Measurements from ENCODE around the gene IGSF3.

DNA sequence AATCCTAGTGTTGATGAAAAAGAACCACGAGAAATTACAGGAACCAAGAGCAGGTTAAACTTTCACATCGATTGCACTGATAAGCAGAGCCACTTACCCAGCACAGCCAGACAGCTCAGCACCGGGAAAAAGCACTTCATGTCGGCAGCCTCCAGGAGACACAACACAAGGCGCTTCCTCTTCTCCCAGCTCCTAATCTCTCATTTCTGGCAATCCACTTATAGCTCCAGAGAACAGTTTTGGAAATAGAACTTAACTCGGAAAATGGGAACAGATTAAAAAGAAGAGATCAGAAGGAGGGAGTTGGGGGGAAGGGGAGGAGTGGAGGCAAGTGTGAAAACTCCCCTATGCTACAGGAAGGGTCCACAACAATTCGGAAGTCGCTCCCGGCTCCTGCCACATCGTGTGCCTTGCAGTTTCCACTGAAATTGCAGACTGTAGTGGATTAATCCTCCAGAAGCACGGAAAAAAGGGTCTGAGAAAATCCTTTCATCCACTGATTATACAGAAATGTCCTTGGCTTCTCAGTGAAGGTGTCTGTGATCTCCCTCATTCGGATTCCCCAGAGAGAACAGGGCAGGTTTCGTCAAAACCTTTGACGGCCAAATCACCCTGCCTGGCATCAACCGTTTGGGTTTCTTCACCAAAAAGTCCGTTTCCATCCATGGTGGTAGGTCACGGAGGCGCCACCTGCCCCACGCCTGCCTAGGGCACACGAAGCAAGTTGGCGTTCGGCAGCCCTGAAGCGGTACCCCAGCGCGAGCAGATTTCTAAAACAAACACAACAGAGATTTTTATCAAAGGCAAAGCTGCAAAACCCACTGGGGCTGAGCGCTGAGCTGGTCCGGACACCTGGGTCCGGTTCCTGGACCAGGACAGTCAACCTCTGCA is 1.1 kb downstream of the IGSF3 start:
- TF ChIP-seq, protein P1, sequence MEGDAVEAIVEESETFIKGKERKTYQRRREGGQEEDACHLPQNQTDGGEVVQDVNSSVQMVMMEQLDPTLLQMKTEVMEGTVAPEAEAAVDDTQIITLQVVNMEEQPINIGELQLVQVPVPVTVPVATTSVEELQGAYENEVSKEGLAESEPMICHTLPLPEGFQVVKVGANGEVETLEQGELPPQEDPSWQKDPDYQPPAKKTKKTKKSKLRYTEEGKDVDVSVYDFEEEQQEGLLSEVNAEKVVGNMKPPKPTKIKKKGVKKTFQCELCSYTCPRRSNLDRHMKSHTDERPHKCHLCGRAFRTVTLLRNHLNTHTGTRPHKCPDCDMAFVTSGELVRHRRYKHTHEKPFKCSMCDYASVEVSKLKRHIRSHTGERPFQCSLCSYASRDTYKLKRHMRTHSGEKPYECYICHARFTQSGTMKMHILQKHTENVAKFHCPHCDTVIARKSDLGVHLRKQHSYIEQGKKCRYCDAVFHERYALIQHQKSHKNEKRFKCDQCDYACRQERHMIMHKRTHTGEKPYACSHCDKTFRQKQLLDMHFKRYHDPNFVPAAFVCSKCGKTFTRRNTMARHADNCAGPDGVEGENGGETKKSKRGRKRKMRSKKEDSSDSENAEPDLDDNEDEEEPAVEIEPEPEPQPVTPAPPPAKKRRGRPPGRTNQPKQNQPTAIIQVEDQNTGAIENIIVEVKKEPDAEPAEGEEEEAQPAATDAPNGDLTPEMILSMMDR (conservative IDR thresholded peaks at IDR 0.05): no peak
- TF ChIP-seq ZFX (IDR thresholded peaks at IDR 0.05): no peak

Measured in C4-2B (cell line).